PC-3 (cell line): ENCODE data around the gene EHBP1.

ENCODE experiments used
- EZH2 ChIP-seq: fragments of 300-600 bp; sonication (generic); IDR thresholded peaks from one replicate; pipeline ENCODE4 v1.6.1; 2017; ENCODE audit warnings: antibody characterized with exemption, mild to moderate bottlenecking, low read length; ENCODE audit not compliant: unreplicated experiment
- TF ChIP-seq, protein P1 (sequence below): fragments of 300-600 bp; sonication (generic); conservative IDR thresholded peaks from 2 replicates; pipeline ENCODE4 v1.5.1; 2017; ENCODE audit warnings: antibody characterized with exemption, low read depth, mild to moderate bottlenecking, low read length

GRCh38 chr2:62665446-62665845, 40.1 kb upstream of the EHBP1 start:
- TF ChIP-seq, protein P1, sequence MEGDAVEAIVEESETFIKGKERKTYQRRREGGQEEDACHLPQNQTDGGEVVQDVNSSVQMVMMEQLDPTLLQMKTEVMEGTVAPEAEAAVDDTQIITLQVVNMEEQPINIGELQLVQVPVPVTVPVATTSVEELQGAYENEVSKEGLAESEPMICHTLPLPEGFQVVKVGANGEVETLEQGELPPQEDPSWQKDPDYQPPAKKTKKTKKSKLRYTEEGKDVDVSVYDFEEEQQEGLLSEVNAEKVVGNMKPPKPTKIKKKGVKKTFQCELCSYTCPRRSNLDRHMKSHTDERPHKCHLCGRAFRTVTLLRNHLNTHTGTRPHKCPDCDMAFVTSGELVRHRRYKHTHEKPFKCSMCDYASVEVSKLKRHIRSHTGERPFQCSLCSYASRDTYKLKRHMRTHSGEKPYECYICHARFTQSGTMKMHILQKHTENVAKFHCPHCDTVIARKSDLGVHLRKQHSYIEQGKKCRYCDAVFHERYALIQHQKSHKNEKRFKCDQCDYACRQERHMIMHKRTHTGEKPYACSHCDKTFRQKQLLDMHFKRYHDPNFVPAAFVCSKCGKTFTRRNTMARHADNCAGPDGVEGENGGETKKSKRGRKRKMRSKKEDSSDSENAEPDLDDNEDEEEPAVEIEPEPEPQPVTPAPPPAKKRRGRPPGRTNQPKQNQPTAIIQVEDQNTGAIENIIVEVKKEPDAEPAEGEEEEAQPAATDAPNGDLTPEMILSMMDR: no peak
- no peak for TF ChIP-seq EZH2
